ENCODE data around the gene SMAD4. TPM values are rescaled to one million over a fixed set of nuclear protein-coding genes. Genes with fewer than 3 reads are reported as not detected.

SMAD4 gene
- total and polyA plus RNA-seq, 4 donors: 12.5 to 143 (median 60.6) TPM

GRCh38 chr18:51013259-51013658, 16.8 kb upstream of the SMAD4 start:
- H3K9ac ChIP-seq (ENCODE audit: insufficient read depth in 1 of 2, low read length in 2 of 2): no peak overlapping the region
- TF ChIP-seq CTCF (IDR thresholded peaks at IDR 0.05; ENCODE audit: control extremely low read depth, extremely low read depth): no peak
- H3K9me3 ChIP-seq (ENCODE audit: control insufficient read depth in 4 of 4, insufficient read depth in 3 of 4, low read length in 3 of 4): peaks cover 0 to 3% (median 0%) of the 10 kb centered on the region in 4 donors
- H3K4me1 ChIP-seq (ENCODE audit: control insufficient read depth in 5 of 5, insufficient read depth in 5 of 5, low read length in 5 of 5): peaks cover 0 to 5% (median 0%) of the 10 kb centered on the region in 5 donors
- H3K4me3 ChIP-seq: no peak overlapping the region
- no peak overlapping the region for H3K27ac ChIP-seq (ENCODE audit: low read depth in 1 of 2, low read length in 1 of 2)
- H3K27me3 ChIP-seq (ENCODE audit: control insufficient read depth in 3 of 3, insufficient read depth in 3 of 3, low read length in 2 of 3): no peaks in the 10 kb centered on the region
- no peak for ATAC-seq (ENCODE audit: insufficient read depth, low FRiP score)
- WGBS, 2 donors: 89 to 97% methylated on average over 3 of the region's 3 CpGs
- H3K36me3 ChIP-seq (ENCODE audit: control insufficient read depth in 4 of 4, insufficient read depth in 4 of 4, low read length in 4 of 4): no peaks in the 10 kb centered on the region
- no peak for DNase-seq

GRCh38 chr18:51017140-51017879, 12.7 kb upstream of the SMAD4 start:
- WGBS, 2 donors: 85 to 86% methylated on average over 8 of the region's 8 CpGs
- Histone ChIP-seq H3K4me1 (ENCODE audit: control insufficient read depth in 5 of 5, insufficient read depth in 5 of 5, low read length in 5 of 5) (no peaks in the 10 kb centered on the region), H3K9ac (ENCODE audit: insufficient read depth in 1 of 2, low read length in 2 of 2) (no peak overlapping the region), H3K9me3 (ENCODE audit: control insufficient read depth in 4 of 4, insufficient read depth in 3 of 4, low read length in 3 of 4) (peaks cover 0 to 3% (median 0%) of the 10 kb centered on the region in 4 donors), H3K4me3 (no peak overlapping the region), H3K27ac (ENCODE audit: low read depth in 1 of 2, low read length in 1 of 2) (no peak overlapping the region), H3K27me3 (ENCODE audit: control insufficient read depth in 3 of 3, insufficient read depth in 3 of 3, low read length in 2 of 3) (no peaks in the 10 kb centered on the region), H3K36me3 (ENCODE audit: control insufficient read depth in 4 of 4, insufficient read depth in 4 of 4, low read length in 4 of 4) (no peaks in the 10 kb centered on the region)
- no peak for TF ChIP-seq CTCF (IDR thresholded peaks at IDR 0.05; ENCODE audit: control extremely low read depth, extremely low read depth)
- DNase-seq (no peak), ATAC-seq (ENCODE audit: insufficient read depth, low FRiP score) (no peak)

- 88 to 93% methylated on average over 5 of the region's 5 CpGs for WGBS, 2 donors
Measured at GRCh38 chr18:51020536-51020935, 9.5 kb upstream of the SMAD4 start.

More at GRCh38 chr18:51020536-51020935, 9.5 kb upstream of the SMAD4 start:
- TF ChIP-seq CTCF (IDR thresholded peaks at IDR 0.05; ENCODE audit: control extremely low read depth, extremely low read depth): no peak
- Histone ChIP-seq H3K4me1 (ENCODE audit: control insufficient read depth in 5 of 5, insufficient read depth in 5 of 5, low read length in 5 of 5) (no peaks in the 10 kb centered on the region), H3K27me3 (ENCODE audit: control insufficient read depth in 3 of 3, insufficient read depth in 3 of 3, low read length in 2 of 3) (no peaks in the 10 kb centered on the region), H3K36me3 (ENCODE audit: control insufficient read depth in 4 of 4, insufficient read depth in 4 of 4, low read length in 4 of 4) (peaks cover 0 to 6% (median 0%) of the 10 kb centered on the region in 4 donors), H3K9ac (ENCODE audit: insufficient read depth in 1 of 2, low read length in 2 of 2) (no peak overlapping the region), H3K9me3 (ENCODE audit: control insufficient read depth in 4 of 4, insufficient read depth in 3 of 4, low read length in 3 of 4) (no peaks in the 10 kb centered on the region), H3K27ac (ENCODE audit: low read depth in 1 of 2, low read length in 1 of 2) (no peak overlapping the region), H3K4me3 (no peak overlapping the region)
- ATAC-seq (ENCODE audit: insufficient read depth, low FRiP score) (no peak), DNase-seq (no peak)

Data from lung (tissue), 12 donors.